Fibroblast of pulmonary artery (primary cell): ENCODE data around the gene MYO5B.

Experiments used
- DNase-seq: peaks from one replicate; pipeline ENCODE4 v3.0.0-alpha.2; 2010; ENCODE audit warnings: low read depth
- H3K4me3 ChIP-seq: replicated peaks from 2 replicates; pipeline ENCODE4 v1.5.1; 2011; ENCODE audit warnings: low read depth, mild to moderate bottlenecking, control low read depth, low read length, moderate library complexity
- TF ChIP-seq, protein P1 (sequence below): IDR thresholded peaks from 2 replicates; pipeline ENCODE4 v1.5.1; 2011; ENCODE audit warnings: mild to moderate bottlenecking, control low read depth, low read length, inconsistent platforms; ENCODE audit errors: missing control alignments

Gene MYO5B

DNA sequence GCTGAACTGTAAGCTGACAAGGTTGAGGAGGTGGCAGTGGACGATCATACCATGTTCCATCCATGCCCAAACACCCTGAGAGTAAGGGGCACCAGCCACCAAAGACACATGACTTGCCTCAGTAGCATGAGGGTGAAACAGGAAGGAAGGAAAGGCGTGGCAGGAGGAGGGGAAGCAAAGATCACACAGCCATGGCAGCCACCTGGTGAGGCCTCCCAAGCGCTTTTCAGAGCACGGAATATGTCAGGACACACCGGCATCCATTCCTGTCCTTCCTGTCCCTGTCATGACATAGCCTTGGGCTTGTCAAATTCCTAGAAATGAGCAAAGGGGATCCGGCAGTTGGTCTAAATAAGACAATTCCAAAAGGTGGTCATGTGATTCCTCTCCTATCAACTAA, 118.7 kb downstream of the MYO5B start:
- DNase-seq: no peak
- TF ChIP-seq, protein P1, sequence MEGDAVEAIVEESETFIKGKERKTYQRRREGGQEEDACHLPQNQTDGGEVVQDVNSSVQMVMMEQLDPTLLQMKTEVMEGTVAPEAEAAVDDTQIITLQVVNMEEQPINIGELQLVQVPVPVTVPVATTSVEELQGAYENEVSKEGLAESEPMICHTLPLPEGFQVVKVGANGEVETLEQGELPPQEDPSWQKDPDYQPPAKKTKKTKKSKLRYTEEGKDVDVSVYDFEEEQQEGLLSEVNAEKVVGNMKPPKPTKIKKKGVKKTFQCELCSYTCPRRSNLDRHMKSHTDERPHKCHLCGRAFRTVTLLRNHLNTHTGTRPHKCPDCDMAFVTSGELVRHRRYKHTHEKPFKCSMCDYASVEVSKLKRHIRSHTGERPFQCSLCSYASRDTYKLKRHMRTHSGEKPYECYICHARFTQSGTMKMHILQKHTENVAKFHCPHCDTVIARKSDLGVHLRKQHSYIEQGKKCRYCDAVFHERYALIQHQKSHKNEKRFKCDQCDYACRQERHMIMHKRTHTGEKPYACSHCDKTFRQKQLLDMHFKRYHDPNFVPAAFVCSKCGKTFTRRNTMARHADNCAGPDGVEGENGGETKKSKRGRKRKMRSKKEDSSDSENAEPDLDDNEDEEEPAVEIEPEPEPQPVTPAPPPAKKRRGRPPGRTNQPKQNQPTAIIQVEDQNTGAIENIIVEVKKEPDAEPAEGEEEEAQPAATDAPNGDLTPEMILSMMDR: no peak
- H3K4me3 ChIP-seq: no peak overlapping the region

DNA sequence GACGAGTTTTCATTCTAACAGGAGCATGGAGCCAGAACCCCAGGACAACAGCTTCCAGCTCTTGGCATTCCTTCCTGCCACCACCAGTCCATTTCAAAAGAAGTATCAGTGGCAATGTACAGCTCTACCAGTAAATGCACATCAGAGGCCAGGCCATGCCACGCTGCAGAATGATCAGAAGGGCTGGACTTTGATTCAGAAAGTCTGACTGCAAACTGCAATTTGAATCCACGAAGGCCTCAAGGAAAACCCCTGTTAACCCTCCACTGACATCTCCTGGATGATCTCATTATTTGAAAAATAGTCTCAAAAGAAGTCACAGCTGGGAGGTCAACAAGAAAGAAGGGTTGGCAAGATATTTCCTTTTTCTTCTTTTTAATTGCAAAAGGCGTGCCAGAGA, 119.2 kb downstream of the MYO5B start:
- TF ChIP-seq, protein P1: no peak
- H3K4me3 ChIP-seq: no peak overlapping the region
- DNase-seq: no peak

DNA sequence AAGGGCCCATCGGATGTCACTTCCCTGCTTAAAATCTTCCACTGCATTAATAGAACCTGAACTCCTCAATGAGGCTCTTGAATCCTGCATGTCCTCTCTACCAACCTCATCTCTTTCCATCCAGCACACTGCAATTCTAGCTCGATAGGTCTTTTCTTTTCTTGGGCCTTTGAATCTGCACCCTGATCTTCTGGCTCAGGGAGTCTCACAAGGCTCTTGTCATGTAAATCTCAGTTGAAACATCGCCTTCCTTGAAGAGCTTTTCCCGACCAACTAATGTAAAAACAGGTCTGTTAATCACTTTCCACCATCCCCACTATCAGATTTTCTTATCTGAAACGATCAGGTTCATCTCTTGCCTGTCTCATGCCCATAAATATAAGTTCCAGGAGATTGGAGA, 120.5 kb downstream of the MYO5B start:
- no peak for DNase-seq
- H3K4me3 ChIP-seq: no peak overlapping the region
- TF ChIP-seq, protein P1: no peak

DNA sequence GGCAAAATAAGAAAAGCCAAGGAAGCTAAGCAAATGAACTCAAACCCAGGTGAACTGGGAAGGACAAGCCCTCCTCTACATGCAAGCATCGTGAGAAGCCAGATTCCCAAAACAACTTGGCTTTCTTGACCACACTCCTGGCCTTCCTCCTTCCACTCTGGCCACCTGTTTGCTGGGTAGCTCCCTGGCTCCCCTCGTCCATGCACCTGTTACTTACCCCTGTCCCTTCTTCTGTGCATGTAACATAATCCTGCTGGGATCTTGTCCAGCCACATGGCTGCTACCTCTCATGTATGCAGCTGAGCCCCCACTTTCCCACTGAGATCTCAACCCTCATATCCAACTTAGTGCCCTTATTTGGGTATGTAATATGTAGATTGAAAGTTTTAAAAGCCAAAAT, 121.6 kb downstream of the MYO5B start:
- TF ChIP-seq, protein P1: no peak
- no peak for DNase-seq
- H3K4me3 ChIP-seq: no peak overlapping the region

DNA sequence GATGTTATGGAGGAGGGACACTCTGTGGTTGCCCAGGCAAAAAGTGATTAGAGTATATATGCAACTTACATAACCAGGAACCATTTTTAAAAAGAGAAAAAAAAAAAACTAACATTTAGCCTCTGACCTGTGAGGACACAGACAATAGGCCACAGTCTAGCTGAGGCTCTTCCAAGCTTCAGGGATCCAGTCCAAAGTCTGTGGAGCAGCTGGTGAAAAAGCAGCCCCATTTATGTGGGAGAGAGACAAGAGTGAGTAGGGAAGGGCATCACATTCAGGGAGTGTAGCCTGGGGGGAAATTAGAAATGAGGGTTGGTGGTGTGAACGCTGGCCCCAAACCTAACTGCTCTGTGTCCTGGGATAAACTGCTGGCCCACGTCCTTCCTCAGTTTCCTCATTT, 122.8 kb downstream of the MYO5B start:
- no peak overlapping the region for H3K4me3 ChIP-seq
- TF ChIP-seq, protein P1: no peak
- DNase-seq: no peak

DNA sequence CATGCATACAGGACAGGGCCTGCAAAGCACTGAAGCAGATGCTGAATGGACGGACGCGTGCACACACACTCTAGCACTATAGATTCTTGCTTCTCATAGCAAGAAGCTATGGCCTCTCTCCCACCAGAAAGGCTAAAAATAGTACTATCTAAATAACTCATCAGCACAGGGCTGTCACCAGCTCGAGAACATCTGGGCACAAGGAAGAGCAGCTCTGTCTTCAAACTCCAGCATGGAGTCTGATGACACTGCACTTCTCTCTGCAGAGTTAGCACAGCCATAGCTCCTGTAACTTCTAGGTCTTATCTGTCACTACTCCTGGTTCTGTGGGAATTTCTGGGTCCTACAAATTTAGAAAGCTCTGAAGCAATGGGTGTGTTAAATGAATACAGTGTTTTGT, 123.5 kb downstream of the MYO5B start:
- H3K4me3 ChIP-seq: no peak overlapping the region
- no peak for DNase-seq
- TF ChIP-seq, protein P1: no peak

DNA sequence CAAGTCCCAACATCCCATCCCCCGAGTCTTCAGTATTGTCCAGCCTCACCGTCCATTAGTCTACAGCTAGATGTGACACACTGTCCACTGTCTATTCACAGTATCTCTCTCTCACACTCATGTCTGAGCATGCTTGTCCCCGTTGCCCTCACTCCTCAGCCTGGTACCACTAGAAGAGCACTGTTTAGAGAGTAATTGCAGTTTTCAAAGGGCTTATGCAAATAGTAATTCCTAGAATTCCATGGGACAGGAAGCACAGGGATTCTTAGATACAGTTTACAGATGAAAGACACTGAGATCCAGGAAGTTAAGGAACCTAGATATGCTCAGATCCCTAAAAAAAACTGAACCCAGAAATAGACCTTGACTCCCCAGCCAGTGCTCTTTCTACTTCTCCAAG, 125.5 kb downstream of the MYO5B start:
- no peak for DNase-seq
- TF ChIP-seq, protein P1: no peak
- H3K4me3 ChIP-seq: no peak overlapping the region
